Brain microvascular endothelial cell (primary cell): Measurements from ENCODE around the gene FDCSP.
"Not testable (repeated sequence)": the region's sequence is repeated elsewhere in the genome, so short reads cannot be mapped to it uniquely, and the experiment has no call there.

Source experiments
- DNase-seq: peaks from one replicate; pipeline ENCODE4 v3.0.0-alpha.2; 2020
- H3K27ac ChIP-seq: fragments of 250-450 bp; sonication (Bioruptor Pico); 2 replicates; pipeline ENCODE4 v1.5.1; 2020; ENCODE audit warnings: mild to moderate bottlenecking, moderate library complexity
- H3K27me3 ChIP-seq: fragments of 250-450 bp; sonication (Bioruptor Pico); replicated peaks from 2 replicates; pipeline ENCODE4 v1.5.1; 2020; ENCODE audit warnings: mild to moderate bottlenecking
- H3K36me3 ChIP-seq: fragments of 250-450 bp; sonication (Bioruptor Pico); replicated peaks from 2 replicates; pipeline ENCODE4 v1.5.1; 2020; ENCODE audit warnings: mild to moderate bottlenecking
- H3K4me3 ChIP-seq: 2 replicates; pipeline ENCODE4 v1.5.1; 2011; ENCODE audit warnings: low read depth, mild to moderate bottlenecking, control low read depth, low read length, moderate library complexity
- in situ Hi-C: cut with HindIII; loops from 2 replicates; pipeline ENCODE4 v1.10.0; 2017; ENCODE audit warnings: low sequenced_read_pairs, low pct_ligation_motif_present
- TF ChIP-seq, protein P1 (sequence below): IDR thresholded peaks from 2 replicates; pipeline ENCODE4 v1.5.1; 2011; ENCODE audit warnings: low read depth, mild to moderate bottlenecking, moderate library complexity, low read length, control low read depth, inconsistent platforms; ENCODE audit errors: missing control alignments

The FDCSP gene

DNA sequence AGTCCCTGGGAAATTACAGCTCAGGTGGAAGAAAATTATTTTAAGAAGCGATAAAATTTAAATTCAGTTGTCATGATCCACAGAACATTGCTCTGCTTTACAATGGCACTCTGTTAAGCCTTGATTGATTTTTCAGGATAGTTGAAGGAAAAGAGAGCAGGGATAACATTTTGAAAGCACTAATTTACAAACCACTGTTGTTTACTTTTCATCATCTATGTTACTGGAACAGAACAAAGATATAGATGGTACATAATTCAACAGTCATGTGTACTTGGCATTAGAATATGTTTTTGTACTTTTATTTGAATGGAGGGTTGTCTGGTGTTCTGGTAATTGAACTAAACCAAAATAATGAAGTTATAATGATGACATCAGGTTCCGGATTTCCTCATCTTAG, 33.0 kb upstream of the FDCSP start:
- H3K27ac ChIP-seq = no peak overlapping the region
- H3K27me3 ChIP-seq = no peaks in the 10 kb centered on the region
- DNase-seq = no peak
- no peak overlapping the region for H3K4me3 ChIP-seq
- in situ Hi-C loops = no loop called here
- TF ChIP-seq, protein P1, sequence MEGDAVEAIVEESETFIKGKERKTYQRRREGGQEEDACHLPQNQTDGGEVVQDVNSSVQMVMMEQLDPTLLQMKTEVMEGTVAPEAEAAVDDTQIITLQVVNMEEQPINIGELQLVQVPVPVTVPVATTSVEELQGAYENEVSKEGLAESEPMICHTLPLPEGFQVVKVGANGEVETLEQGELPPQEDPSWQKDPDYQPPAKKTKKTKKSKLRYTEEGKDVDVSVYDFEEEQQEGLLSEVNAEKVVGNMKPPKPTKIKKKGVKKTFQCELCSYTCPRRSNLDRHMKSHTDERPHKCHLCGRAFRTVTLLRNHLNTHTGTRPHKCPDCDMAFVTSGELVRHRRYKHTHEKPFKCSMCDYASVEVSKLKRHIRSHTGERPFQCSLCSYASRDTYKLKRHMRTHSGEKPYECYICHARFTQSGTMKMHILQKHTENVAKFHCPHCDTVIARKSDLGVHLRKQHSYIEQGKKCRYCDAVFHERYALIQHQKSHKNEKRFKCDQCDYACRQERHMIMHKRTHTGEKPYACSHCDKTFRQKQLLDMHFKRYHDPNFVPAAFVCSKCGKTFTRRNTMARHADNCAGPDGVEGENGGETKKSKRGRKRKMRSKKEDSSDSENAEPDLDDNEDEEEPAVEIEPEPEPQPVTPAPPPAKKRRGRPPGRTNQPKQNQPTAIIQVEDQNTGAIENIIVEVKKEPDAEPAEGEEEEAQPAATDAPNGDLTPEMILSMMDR = no peak
- no peaks in the 10 kb centered on the region for H3K36me3 ChIP-seq

DNA sequence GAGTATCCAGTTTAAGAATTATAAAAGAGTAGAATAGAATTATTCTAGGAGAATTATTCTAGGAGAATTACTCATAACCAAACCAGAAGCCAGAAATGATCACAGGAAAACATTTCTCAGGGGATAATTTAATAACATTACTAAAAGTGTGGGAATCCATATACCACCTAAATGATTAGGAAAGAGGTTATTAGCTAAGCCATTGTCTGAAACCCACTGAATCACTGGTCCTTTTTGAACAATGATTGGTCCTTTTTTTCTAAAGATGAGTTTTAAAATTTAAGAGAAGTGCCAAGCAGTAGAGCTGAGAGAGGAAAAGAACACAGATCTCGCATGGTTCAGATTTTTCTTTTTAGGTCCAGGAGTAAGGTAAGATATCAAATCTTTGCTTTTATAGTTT, 30.5 kb upstream of the FDCSP start, which contains the start of gene ODAM:
TSS of gene ODAM (plus strand) at position 301 of the 400 bp plus-strand sequence. CDS start 819 bp downstream, outside the sequence.
- H3K27ac ChIP-seq = no peak within 1 kb of the TSS
- TF ChIP-seq, protein P1 = no peak

DNA sequence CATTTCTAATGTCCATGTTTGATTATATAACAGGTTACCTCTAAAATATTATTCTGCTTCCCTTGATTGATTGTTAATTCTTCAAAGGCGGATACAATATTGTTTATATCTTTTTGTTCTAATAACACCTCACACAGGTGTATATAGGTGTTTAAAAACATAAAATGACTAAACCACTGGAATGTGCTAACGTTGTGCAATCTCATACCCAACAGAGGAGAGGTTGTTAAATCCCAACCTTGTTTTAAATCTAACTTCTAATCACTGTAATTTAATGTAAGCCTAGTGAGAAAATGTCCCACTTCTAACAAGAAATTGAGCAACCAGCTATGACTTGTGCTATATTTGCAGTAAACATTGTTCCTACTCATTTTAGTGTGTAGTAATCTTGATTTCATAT, 29.1 kb upstream of the FDCSP start:
- Histone ChIP-seq H3K36me3 (no peaks in the 10 kb centered on the region), H3K27me3 (no peaks in the 10 kb centered on the region), H3K4me3 (no peak overlapping the region), H3K27ac (no peak overlapping the region)
- TF ChIP-seq, protein P1 = no peak
- in situ Hi-C loops = no loop called here
- no peak for DNase-seq

More for the DNA sequence above, 30.5 kb upstream of the FDCSP start, which contains the start of gene ODAM:
- no peak for DNase-seq
- Histone ChIP-seq H3K36me3 (no peaks in the 10 kb centered on the region), H3K4me3 (no peak within 1 kb of the TSS), H3K27me3 (no peaks in the 10 kb centered on the region)
- in situ Hi-C loops = no loop called here

DNA sequence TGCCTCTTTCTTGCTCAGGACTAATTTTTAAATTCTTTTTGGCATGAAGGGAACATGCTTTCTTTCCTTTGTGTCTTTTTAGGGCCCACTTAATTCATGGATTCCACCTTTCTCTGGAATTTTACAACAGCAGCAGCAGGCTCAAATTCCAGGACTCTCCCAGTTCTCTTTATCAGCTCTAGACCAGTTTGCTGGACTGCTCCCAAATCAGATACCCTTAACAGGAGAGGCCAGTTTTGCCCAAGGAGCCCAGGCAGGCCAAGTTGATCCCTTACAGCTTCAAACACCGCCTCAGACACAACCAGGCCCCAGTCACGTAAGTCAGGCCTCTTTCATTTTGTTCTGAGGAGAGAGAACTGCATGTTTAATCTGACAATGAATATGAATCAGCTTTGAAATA, 28.1 kb upstream of the FDCSP start:
- H3K27ac ChIP-seq = no peak overlapping the region
- H3K4me3 ChIP-seq = no peak overlapping the region
- DNase-seq = no peak
- no peaks in the 10 kb centered on the region for H3K27me3 ChIP-seq
- TF ChIP-seq, protein P1 = no peak
- in situ Hi-C loops = no loop called here
- H3K36me3 ChIP-seq = no peaks in the 10 kb centered on the region

DNA sequence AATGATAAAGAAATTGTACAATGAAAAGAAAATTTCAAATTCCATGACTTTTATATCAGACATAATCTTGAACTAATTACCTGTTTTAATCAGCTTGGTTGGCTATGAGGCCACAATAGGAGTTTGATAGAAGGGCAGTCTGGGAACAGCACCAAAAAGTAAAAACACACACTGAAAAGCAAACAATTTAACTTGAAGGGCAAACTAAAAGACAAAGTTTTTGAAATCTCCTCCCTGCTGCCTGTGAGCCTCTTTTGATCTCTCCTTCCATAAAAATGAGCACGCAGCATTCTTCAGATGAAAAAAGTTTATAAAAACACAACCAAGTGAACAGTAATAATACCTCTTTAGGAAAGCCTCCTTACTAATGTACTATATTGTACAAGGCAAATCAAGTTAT, 22.3 kb upstream of the FDCSP start:
- in situ Hi-C loops = no loop called here
- Histone ChIP-seq H3K36me3 (no peaks in the 10 kb centered on the region), H3K27ac (no peak overlapping the region), H3K4me3 (no peak overlapping the region), H3K27me3 (no peaks in the 10 kb centered on the region)
- TF ChIP-seq, protein P1 = no peak
- no peak for DNase-seq

DNA sequence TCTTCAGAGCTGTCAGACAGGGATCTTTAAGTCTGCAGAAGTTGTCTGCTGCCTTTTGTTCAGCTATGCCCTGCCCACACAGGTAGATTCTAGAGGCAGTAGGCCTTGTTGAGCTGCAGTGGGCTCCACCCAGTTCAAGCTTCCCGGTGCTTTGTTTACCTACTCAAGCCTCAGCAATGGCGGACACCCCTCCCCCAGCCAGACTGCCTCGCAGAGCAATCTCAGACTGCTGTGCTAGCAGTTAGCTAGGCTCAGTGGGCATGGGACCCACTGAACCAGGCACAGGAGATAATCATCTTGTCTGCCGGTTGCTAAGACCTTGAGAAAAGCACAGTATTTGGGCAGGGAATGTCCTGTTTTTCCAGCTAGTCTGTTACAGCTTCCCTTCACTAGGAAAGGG, 13.2 kb upstream of the FDCSP start:
- H3K4me3 ChIP-seq, H3K27ac ChIP-seq, DNase-seq, H3K36me3 ChIP-seq, H3K27me3 ChIP-seq, in situ Hi-C loops: not testable (repeated sequence)

DNA sequence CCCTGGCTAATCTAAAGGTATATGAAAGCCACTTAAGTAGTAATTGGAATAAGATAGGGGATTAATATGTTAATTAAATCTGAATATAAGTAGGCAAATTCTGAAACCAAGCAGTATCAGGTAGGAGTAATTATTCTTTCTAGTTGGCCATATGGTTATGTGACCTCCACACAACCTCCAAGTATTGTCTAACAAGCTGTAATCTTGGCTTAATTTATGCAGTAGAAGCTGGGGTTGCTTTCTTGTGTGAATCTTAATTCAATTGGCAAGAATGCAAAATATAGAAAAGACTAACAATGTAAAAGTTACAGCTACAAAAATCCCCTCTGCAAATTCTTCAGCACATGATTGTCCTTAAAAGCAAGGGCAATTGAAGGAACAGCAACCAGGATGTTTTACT, 9.8 kb upstream of the FDCSP start:
- H3K27me3 ChIP-seq, in situ Hi-C loops, H3K4me3 ChIP-seq, DNase-seq, H3K36me3 ChIP-seq, H3K27ac ChIP-seq: not testable (repeated sequence)

DNA sequence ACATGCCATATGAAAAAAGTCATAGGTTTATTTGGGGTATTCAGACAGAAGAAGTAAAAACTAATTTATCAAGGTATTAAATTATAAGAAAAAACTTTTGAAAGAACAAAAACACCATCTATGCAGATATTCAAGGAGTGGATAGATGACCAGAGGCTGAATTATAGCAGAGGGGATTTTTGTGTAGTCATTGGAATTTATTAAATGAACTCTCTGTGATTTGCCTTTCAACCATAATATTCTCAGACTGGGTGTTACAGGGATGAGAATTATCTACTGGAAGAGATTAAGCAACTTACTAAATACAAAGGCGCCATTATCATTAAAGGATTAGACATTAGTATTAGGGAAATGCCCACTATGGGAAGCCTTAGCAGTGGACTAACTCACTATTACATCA, 9.4 kb upstream of the FDCSP start:
- DNase-seq, H3K27me3 ChIP-seq, in situ Hi-C loops, H3K27ac ChIP-seq, H3K36me3 ChIP-seq, H3K4me3 ChIP-seq: not testable (repeated sequence)

DNA sequence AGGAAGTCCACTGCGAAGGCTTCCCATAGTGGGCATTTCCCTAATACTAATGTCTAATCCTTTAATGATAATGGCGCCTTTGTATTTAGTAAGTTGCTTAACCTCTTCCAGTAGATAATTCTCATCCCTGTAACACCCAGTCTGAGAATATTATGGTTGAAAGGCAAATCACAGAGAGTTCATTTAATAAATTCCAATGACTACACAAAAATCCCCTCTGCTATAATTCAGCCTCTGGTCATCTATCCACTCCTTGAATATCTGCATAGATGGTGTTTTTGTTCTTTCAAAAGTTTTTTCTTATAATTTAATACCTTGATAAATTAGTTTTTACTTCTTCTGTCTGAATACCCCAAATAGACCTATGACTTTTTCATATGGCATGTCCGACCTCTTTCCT, 4.5 kb upstream of the FDCSP start:
- H3K36me3 ChIP-seq, DNase-seq, in situ Hi-C loops, H3K4me3 ChIP-seq, H3K27ac ChIP-seq, H3K27me3 ChIP-seq: not testable (repeated sequence)

DNA sequence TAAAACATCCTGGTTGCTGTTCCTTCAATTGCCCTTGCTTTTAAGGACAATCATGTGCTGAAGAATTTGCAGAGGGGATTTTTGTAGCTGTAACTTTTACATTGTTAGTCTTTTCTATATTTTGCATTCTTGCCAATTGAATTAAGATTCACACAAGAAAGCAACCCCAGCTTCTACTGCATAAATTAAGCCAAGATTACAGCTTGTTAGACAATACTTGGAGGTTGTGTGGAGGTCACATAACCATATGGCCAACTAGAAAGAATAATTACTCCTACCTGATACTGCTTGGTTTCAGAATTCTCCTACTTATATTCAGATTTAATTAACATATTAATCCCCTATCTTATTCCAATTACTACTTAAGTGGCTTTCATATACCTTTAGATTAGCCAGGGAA, 4.1 kb upstream of the FDCSP start:
- H3K4me3 ChIP-seq, in situ Hi-C loops, H3K27me3 ChIP-seq, DNase-seq, H3K27ac ChIP-seq, H3K36me3 ChIP-seq: not testable (repeated sequence)
